OCI-LY7 (cell line): ENCODE data around the gene AMBP.

ENCODE experiments used
- EZH2phosphoT487 ChIP-seq: fragments of 200-600 bp; sonication (generic); IDR thresholded peaks from 2 replicates; pipeline ENCODE4 v1.6.1; 2018; ENCODE audit warnings: low read depth, borderline replicate concordance, mild to moderate bottlenecking, mixed run types, antibody characterized with exemption, low read length, moderate library complexity, mixed read lengths
- TF ChIP-seq, protein P1 (sequence below): fragments of 200-600 bp; sonication (generic); conservative IDR thresholded peaks from 2 replicates; pipeline ENCODE4 v1.5.1; 2014; ENCODE audit warnings: mild to moderate bottlenecking, antibody characterized with exemption, low read length, moderate library complexity, mixed read lengths

GRCh38 chr9:114112778-114113584 lies 34.9 kb upstream of the AMBP start:
- TF ChIP-seq, protein P1, sequence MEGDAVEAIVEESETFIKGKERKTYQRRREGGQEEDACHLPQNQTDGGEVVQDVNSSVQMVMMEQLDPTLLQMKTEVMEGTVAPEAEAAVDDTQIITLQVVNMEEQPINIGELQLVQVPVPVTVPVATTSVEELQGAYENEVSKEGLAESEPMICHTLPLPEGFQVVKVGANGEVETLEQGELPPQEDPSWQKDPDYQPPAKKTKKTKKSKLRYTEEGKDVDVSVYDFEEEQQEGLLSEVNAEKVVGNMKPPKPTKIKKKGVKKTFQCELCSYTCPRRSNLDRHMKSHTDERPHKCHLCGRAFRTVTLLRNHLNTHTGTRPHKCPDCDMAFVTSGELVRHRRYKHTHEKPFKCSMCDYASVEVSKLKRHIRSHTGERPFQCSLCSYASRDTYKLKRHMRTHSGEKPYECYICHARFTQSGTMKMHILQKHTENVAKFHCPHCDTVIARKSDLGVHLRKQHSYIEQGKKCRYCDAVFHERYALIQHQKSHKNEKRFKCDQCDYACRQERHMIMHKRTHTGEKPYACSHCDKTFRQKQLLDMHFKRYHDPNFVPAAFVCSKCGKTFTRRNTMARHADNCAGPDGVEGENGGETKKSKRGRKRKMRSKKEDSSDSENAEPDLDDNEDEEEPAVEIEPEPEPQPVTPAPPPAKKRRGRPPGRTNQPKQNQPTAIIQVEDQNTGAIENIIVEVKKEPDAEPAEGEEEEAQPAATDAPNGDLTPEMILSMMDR, result no peak
- TF ChIP-seq EZH2phosphoT487, result no peak
